ENCODE results near the gene BRIP1. TPM values are rescaled to one million over a fixed set of nuclear protein-coding genes. Genes with fewer than 3 reads are reported as not detected.
"Not testable (repeated sequence)": the region's sequence is repeated elsewhere in the genome, so short reads cannot be mapped to it uniquely, and the experiment has no call there.

The BRIP1 gene
- total and polyA plus RNA-seq, 10 donors, result 0.41 to 3.7 (median 1.5) TPM

- intact Hi-C loops (cut with DNase I; ENCODE audit: low total_unique reads), result no loop called here
- Histone ChIP-seq H3K9me3 (no peaks in the 10 kb centered on the region), H3K27ac (no peak overlapping the region), H3K27me3 (replicated peaks in 1 of 7) (no peaks in the 10 kb centered on the region), H3K4me1 (no peaks in the 10 kb centered on the region), H3K4me3 (no peak overlapping the region), H3K36me3 (no peaks in the 10 kb centered on the region)
- 78 to 95% (median 90%) methylated on average over 1 of the region's 1 CpG for whole genome bisulfite sequencing, 5 donors
- TF ChIP-seq POLR2AphosphoS5 (IDR thresholded peaks at IDR 0.05) (no peak), POLR2A (IDR thresholded peaks at IDR 0.05) (no peak)
- TF ChIP-seq, protein P1, sequence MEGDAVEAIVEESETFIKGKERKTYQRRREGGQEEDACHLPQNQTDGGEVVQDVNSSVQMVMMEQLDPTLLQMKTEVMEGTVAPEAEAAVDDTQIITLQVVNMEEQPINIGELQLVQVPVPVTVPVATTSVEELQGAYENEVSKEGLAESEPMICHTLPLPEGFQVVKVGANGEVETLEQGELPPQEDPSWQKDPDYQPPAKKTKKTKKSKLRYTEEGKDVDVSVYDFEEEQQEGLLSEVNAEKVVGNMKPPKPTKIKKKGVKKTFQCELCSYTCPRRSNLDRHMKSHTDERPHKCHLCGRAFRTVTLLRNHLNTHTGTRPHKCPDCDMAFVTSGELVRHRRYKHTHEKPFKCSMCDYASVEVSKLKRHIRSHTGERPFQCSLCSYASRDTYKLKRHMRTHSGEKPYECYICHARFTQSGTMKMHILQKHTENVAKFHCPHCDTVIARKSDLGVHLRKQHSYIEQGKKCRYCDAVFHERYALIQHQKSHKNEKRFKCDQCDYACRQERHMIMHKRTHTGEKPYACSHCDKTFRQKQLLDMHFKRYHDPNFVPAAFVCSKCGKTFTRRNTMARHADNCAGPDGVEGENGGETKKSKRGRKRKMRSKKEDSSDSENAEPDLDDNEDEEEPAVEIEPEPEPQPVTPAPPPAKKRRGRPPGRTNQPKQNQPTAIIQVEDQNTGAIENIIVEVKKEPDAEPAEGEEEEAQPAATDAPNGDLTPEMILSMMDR (IDR thresholded peaks at IDR 0.05 in 8 of 11, conservative IDR thresholded peaks at IDR 0.05 in 3 of 11), result no peak
- DNase-seq, result no peak
Measured at GRCh38 chr17:61783120-61783519, 80.2 kb downstream of the BRIP1 start.

DNA sequence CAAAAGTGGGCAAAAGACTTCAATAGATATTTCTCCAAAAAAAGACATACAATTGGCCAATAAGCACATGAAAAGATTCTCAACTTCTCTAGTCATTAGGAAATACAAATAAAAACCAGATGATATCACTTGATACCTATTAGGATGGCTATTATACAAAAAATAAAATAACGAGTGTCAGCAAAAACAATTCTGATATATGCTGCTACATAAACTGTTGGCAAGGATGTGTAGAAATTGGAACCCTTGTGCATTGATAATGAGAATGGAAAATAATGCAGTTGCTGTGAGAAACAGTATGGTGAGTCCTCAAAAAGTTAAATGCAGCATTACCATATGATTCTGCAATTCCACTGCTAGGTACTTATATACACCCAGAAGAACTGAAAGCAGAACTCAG is 80.6 kb downstream of the BRIP1 start:
- H3K4me1 ChIP-seq, result no peaks in the 10 kb centered on the region
- 88 to 100% (median 93%) methylated on average over 1 of the region's 1 CpG for WGBS, 5 donors
- DNase-seq, result no peak
- H3K27ac ChIP-seq, result no peak overlapping the region
- no peak overlapping the region for H3K4me3 ChIP-seq
- no peaks in the 10 kb centered on the region for H3K36me3 ChIP-seq
- intact Hi-C loops (cut with DNase I; ENCODE audit: low total_unique reads), result no loop called here
- TF ChIP-seq POLR2AphosphoS5 (IDR thresholded peaks at IDR 0.05), result no peak
- no peaks in the 10 kb centered on the region for H3K27me3 ChIP-seq (replicated peaks in 1 of 7)
- H3K9me3 ChIP-seq, result no peaks in the 10 kb centered on the region

DNA sequence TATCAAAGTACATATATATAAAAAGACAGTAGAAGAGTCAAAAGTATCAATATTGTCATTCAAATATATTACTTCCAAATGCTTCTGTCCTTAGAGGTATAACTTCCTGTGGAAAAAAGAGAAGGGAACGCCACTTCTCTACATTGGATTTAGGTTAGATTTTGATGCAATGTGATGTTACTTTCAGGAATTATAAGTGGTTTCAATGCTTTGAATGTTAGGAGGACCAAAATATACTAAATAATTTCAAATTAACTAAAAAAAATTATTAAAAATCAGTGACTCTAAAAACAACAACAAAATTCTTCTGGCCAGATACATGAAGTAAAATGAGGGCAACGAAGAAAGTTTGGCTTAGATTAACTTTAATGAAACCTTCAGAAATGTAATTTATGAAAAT is 88.0 kb downstream of the BRIP1 start:
- Histone ChIP-seq H3K27ac (no peak overlapping the region), H3K36me3 (peaks cover 0 to 5% (median 0%) of the 10 kb centered on the region in 6 donors), H3K4me3 (no peak overlapping the region), H3K27me3 (replicated peaks in 1 of 7) (no peaks in the 10 kb centered on the region), H3K4me1 (no peaks in the 10 kb centered on the region), H3K9me3 (peaks cover 7 to 21% (median 15%) of the 10 kb centered on the region in 8 donors)
- intact Hi-C loops (cut with DNase I; ENCODE audit: low total_unique reads), result no loop called here
- WGBS, 5 donors, result 86 to 98% (median 94%) methylated on average over 2 of the region's 2 CpGs
- TF ChIP-seq POLR2AphosphoS5 (IDR thresholded peaks at IDR 0.05), result no peak
- no peak for TF ChIP-seq POLR2A (IDR thresholded peaks at IDR 0.05)
- TF ChIP-seq, protein P1 (IDR thresholded peaks at IDR 0.05 in 8 of 11, conservative IDR thresholded peaks at IDR 0.05 in 3 of 11), result no peak
- no peak for DNase-seq

- WGBS, 5 donors, result 95 to 99% (median 96%) methylated on average over 2 of the region's 2 CpGs
- Histone ChIP-seq H3K9me3 (peaks cover 9 to 27% (median 21%) of the 10 kb centered on the region in 8 donors), H3K27ac (no peak overlapping the region), H3K4me3 (no peak overlapping the region), H3K27me3 (replicated peaks in 1 of 7) (no peaks in the 10 kb centered on the region), H3K4me1 (no peaks in the 10 kb centered on the region), H3K36me3 (peaks cover 0 to 9% (median 0%) of the 10 kb centered on the region in 6 donors)
- intact Hi-C loops (cut with DNase I; ENCODE audit: low total_unique reads), result no loop called here
- TF ChIP-seq POLR2A (IDR thresholded peaks at IDR 0.05) (no peak), POLR2AphosphoS5 (IDR thresholded peaks at IDR 0.05) (no peak)
- TF ChIP-seq, protein P1 (IDR thresholded peaks at IDR 0.05 in 8 of 11, conservative IDR thresholded peaks at IDR 0.05 in 3 of 11), result no peak
- DNase-seq, result no peak
Measured at GRCh38 chr17:61774724-61775123, 88.6 kb downstream of the BRIP1 start.

DNA sequence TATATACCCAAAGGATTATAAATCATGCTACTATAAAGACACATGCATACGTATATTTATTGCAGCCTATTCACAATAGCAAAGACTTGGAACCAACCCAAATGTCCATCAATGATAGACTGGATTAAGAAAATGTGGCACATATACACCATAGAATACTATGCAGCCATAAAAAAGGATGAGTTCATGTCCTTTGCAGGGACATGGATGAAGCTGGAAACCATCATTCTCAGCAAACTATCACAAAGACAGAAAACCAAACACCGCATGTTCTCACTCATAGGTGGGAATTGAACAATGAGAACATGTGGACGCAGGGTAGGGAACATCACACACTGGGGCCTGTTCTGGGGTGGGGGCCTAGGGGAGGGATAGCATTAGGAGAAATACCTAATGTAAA is 89.2 kb downstream of the BRIP1 start:
- DNase-seq; H3K4me3 ChIP-seq; H3K27ac ChIP-seq; H3K4me1 ChIP-seq; H3K27me3 ChIP-seq (replicated peaks in 1 of 7); intact Hi-C loops (cut with DNase I; ENCODE audit: low total_unique reads): not testable (repeated sequence)
- Histone ChIP-seq H3K36me3 (peaks cover 0 to 13% (median 0%) of the 10 kb centered on the region in 6 donors), H3K9me3 (peaks cover 9 to 33% (median 21%) of the 10 kb centered on the region in 8 donors)
- 97 to 99% (median 99%) methylated on average over 3 of the region's 3 CpGs for WGBS, 5 donors
